D341Med (cell line): ENCODE results near the gene CDH4.

ENCODE experiments used
- DNase-seq: peaks from one replicate; pipeline ENCODE4 v3.0.0; 2012; ENCODE audit warnings: low spot score

CDH4 gene

DNA sequence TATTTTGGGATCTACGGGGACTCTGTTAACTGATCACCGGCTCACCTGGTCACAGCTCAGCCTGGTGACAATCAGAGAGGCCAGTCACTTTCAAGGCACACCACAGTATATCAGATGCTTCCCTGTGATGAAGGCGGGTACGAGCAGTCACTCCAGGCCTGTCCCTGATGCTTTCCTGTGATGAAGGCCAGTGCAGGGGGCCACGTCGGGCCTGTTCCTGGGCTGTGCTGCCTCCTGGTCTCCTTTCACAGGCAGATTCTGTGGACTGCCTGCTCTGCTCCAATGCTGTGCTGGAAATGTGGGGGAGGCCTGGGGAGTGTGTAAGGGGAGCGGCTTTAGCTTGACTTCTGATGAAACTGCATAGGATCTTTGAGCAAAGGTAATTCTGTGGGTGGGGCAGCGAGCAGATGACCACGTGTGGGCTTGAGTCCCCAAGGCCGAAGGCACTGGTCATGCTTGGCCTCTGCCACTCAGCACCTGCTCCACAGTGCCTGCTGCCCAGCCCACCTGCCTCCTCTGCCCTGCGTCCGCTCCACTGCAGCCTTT lies 441.1 kb downstream of the CDH4 start:
- no peak for DNase-seq

- DNase-seq, result no peak
Observed at GRCh38 chr20:61694682-61695081, 442.6 kb downstream of the CDH4 start.

DNA sequence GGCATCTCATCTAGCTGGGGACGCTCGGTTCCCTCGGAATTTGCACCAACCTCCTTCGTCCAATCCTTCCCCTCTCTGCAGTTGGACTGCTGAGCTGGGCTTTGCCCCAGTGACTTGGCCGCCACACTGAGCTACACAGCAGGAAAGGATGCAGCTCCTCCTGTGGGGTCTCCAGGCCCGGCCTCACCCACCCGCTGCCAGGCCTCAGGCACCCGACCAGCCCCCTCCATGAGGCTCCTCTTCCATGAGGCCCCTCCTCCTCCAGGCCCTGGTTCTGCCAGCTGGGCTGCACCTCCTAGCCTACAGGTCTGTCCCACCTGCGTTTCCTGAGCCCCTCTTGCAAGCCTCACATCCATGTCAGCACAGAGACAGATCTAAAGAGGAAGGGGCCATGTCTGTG lies 443.7 kb downstream of the CDH4 start:
- no peak for DNase-seq

- DNase-seq, result no peak
Observed at GRCh38 chr20:61696181-61696735, 444.2 kb downstream of the CDH4 start.

GRCh38 chr20:61697666-61698597 lies 445.9 kb downstream of the CDH4 start:
- DNase-seq, result no peak

GRCh38 chr20:61698598-61699494 lies 446.8 kb downstream of the CDH4 start:
- DNase-seq, result no peak

GRCh38 chr20:61699495-61700374 lies 447.7 kb downstream of the CDH4 start:
- no peak for DNase-seq

DNA sequence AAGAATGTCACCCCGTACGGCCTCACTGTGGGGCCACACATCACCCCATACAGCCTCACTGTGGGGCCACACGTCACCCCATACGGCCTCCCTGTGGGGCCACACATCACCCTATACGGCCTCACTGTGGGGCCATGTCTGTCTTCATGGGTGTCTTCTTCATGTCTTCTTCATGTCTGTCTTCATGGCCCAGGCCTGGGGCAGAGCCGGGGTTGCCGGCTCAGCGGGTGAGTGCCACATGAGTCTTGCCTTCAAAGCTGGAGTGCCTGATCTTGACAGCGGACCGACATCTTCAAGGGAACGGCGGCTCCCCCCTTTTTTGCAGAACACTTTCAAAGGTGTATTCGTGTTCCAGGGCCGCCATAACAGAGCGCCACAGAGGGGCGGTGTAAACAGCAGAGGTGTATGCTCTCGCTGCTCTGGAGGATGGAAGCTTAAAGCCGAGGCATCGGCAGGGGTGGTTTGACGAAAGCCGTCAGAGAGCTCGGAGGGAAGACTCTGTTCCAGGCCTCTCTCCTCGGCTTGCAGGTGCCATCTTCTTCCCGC lies 448.6 kb downstream of the CDH4 start:
- no peak for DNase-seq

GRCh38 chr20:61701401-61701800 lies 449.3 kb downstream of the CDH4 start:
- DNase-seq, result no peak

GRCh38 chr20:61701802-61702201 lies 449.7 kb downstream of the CDH4 start:
- DNase-seq, result no peak

- DNase-seq, result no peak
Observed at GRCh38 chr20:61702246-61702645, 450.2 kb downstream of the CDH4 start.

DNA sequence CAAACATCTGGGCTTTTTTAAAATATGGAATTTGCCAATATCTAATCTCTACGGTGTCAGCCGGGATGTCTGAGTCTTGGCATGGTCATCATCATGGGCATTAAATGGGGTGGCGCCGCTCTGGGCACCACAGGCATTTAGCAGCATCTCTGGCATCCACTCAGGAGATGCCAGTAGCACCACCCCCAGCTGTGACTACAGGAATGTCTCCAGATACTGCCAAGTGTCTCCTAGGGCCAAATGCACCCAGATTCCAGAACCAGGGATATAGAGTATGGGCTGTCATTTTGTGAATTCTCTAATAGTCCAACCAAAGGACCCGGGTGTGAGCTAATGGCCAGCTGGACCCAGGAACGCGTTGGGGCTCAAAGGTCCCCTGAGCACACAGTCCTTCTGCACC lies 452.6 kb downstream of the CDH4 start:
- no peak for DNase-seq

GRCh38 chr20:61705386-61706258 lies 453.6 kb downstream of the CDH4 start:
- DNase-seq, result no peak

DNA sequence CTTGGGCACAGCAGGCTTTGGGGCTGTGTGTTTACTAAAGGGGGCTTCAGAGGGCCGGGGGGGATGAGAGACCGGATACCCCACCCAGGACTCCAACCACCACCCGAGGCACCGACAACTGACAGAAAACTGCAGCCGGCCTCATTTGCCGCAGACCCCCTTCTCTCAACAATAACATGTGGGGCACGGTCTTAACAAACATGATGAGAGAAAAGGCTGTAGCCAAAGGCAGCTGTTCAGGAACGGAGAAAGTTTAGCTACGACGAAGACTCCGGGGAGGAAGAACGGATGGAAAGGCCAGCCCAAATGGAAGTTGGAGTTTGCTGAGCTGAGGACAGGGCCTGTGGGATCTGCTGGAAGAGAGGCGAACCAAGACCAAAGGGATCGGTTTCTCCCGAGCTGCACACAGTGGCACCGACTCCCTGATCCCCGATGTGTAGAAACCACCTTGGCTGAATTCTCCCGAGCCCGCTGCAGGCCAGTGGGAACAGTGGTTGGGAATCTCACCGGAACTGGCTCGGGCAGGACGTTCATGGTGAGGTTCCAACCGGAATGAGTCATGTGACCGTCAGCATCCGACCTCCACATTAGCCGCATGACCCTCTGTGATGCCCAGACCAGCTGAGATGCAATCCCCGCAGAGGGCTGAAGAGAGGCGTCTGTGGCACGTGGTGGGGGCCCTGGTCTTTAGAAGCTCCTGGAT lies 454.3 kb downstream of the CDH4 start:
- DNase-seq, result no peak

- no peak for DNase-seq
Observed at GRCh38 chr20:61708891-61709290, 456.8 kb downstream of the CDH4 start.

- DNase-seq, result no peak
Observed at GRCh38 chr20:61710108-61710507, 458.0 kb downstream of the CDH4 start.

DNA sequence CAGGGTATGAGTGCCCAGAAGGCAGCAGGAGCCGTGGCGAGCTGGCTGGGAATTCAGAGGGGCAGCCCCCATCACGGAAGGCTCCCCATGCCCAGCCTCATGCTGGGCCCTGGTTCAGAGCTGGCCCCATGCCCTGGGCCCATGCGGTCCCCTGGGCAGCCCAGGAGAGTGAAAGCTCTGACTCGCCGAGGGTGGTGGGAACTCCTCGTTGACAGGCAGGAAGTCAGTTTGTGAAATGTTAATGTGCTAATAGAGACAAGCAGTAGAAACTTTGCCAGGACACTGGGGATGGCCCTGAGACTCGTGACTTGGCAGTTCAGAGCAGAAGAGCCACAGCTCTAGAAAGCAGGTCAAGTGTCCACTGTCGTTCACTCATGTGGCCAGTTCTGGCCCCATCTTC lies 460.6 kb downstream of the CDH4 start:
- DNase-seq, result no peak

- DNase-seq, result no peak
Observed at GRCh38 chr20:61718361-61719005, 466.4 kb downstream of the CDH4 start.
